SK-N-SH (cell line): ENCODE measurements around the gene SIK2. TPM values are rescaled to one million over a fixed set of nuclear protein-coding genes. Genes with fewer than 3 reads are reported as not detected.

Experiments used
- CTCF ChIA-PET: fragments of 300-600, 350-600 bp; formaldehyde crosslinking; extraction: SDS; loops from one replicate; lab custom pipeline; 2021; lab: Yijun Ruan, JAX
- POLR2A ChIA-PET: fragments of 350-600 bp; sonication (Branson Sonifier 250); formaldehyde crosslinking; extraction: SDS; loops from one replicate; lab custom pipeline; 2020; ENCODE audit warnings: antibody characterized with exemption, inconsistent platforms; lab: Yijun Ruan, JAX
- DNase-seq: peaks from one replicate; pipeline ENCODE4 v3.0.0; 2012
- H2AFZ ChIP-seq: fragments of 200-600 bp; sonication (generic); 2 replicates; pipeline ENCODE4 v1.8.1; 2016; ENCODE audit warnings: antibody characterized with exemption, mild to moderate bottlenecking, low read depth
- H3F3A ChIP-seq: fragments of 200-600 bp; sonication (generic); replicated peaks from 2 replicates; pipeline ENCODE3; 2016; ENCODE audit warnings: antibody characterized with exemption, mild to moderate bottlenecking; ENCODE audit not compliant: insufficient read depth
- H3K27ac ChIP-seq, 2 experiments: fragments of 200-500 bp in 1 of 2; fragments of 200-600 bp in 1 of 2; sonication (Bioruptor generic) in 1 of 2; sonication (generic), shearing (Covaris generic) in 1 of 2; 2 replicates each; pipeline versions ENCODE4 v1.5.1 to v1.6.1; 2014 to 2016; ENCODE audit warnings: low read depth in 2 of 2, inconsistent platforms in 1 of 2, low read length in 1 of 2, mild to moderate bottlenecking in 1 of 2, mixed read lengths in 1 of 2
- H3K27me3 ChIP-seq: fragments of 200-600 bp; sonication (generic), shearing (Covaris generic); 2 replicates; pipeline ENCODE4 v1.6.1; 2016; ENCODE audit warnings: mixed run types; ENCODE audit not compliant: insufficient read depth
- H3K36me3 ChIP-seq, 2 experiments: fragments of 200-500 bp in 1 of 2; fragments of 200-600 bp in 1 of 2; sonication (Bioruptor generic) in 1 of 2; sonication (generic) in 1 of 2; replicated peaks in 1 of 2; 2 replicates each; pipeline versions ENCODE3 to v1.5.1; 2014 to 2016; ENCODE audit warnings: low read length in 1 of 2, mild to moderate bottlenecking in 1 of 2; ENCODE audit not compliant: insufficient read depth in 2 of 2, control insufficient read depth in 1 of 2
- H3K4me1 ChIP-seq, 2 experiments: fragments of 200-500 bp in 1 of 2; fragments of 200-600 bp in 1 of 2; sonication (Bioruptor generic) in 1 of 2; sonication (generic), shearing (Covaris generic) in 1 of 2; 2 replicates each; pipeline versions ENCODE4 v1.5.1 to v1.6.1; 2014 to 2016; ENCODE audit warnings: low read depth in 1 of 2, low read length in 1 of 2, mixed run types in 1 of 2; ENCODE audit not compliant: insufficient read depth in 2 of 2, control insufficient read depth in 1 of 2
- H3K4me2 ChIP-seq: fragments of 200-600 bp; sonication (generic), shearing (Covaris generic); 2 replicates; pipeline ENCODE4 v1.6.1; 2017; ENCODE audit warnings: mixed run types
- H3K4me3 ChIP-seq, 2 experiments: fragments of 200-500 bp in 1 of 2; fragments of 200-600 bp in 1 of 2; sonication (Bioruptor generic) in 1 of 2; sonication (generic), shearing (Covaris generic) in 1 of 2; 2 replicates each; pipeline versions ENCODE4 v1.5.1 to v1.8.1; 2014 to 2016; ENCODE audit warnings: low read depth in 2 of 2, inconsistent platforms in 1 of 2, low read length in 1 of 2, mild to moderate bottlenecking in 1 of 2, mixed read lengths in 1 of 2, moderate library complexity in 1 of 2
- H3K79me2 ChIP-seq: fragments of 200-600 bp; sonication (generic); 2 replicates; pipeline ENCODE4 v1.8.1; 2017; ENCODE audit warnings: mild to moderate bottlenecking; ENCODE audit not compliant: insufficient read depth
- H3K9ac ChIP-seq: fragments of 200-600 bp; sonication (generic); 2 replicates; pipeline ENCODE4 v1.6.1; 2017; ENCODE audit warnings: mixed run types
- H3K9me2 ChIP-seq: fragments of 200-600 bp; sonication (generic); 2 replicates; pipeline ENCODE4 v1.6.1; 2017; ENCODE audit warnings: mixed run types
- H3K9me3 ChIP-seq: fragments of 200-600 bp; sonication (generic); 2 replicates; pipeline ENCODE4 v1.6.1; 2017; ENCODE audit warnings: mixed run types, mild to moderate bottlenecking, moderate library complexity
- H4K20me1 ChIP-seq: fragments of 200-600 bp; sonication (generic); 2 replicates; pipeline ENCODE4 v1.6.1; 2017; ENCODE audit warnings: mild to moderate bottlenecking, mixed run types; ENCODE audit not compliant: insufficient read depth
- EP300 ChIP-seq, 2 experiments: IDR thresholded peaks; 2 replicates each; pipeline versions ENCODE4 v1.4.0 to v1.6.1; 2012; ENCODE audit warnings: borderline replicate concordance in 1 of 2, low read depth in 1 of 2, low read length in 1 of 2
- FOSL2 ChIP-seq: IDR thresholded peaks from 2 replicates; pipeline ENCODE4 v1.4.0; 2012; ENCODE audit warnings: low read depth, mild to moderate bottlenecking, moderate library complexity, borderline replicate concordance
- FOXM1 ChIP-seq: IDR thresholded peaks from 2 replicates; pipeline ENCODE4 v1.4.0; 2012; ENCODE audit warnings: low read depth, mild to moderate bottlenecking
- GABPA ChIP-seq: IDR thresholded peaks from 2 replicates; pipeline ENCODE4 v1.4.0; 2012; ENCODE audit warnings: low read depth, mild to moderate bottlenecking
- IRF3 ChIP-seq: fragments of 150-350 bp; IDR thresholded peaks from 2 replicates; pipeline ENCODE4 v1.6.1; 2016; ENCODE audit warnings: mild to moderate bottlenecking, low read depth, low read length
- JUND ChIP-seq: IDR thresholded peaks from 2 replicates; pipeline ENCODE4 v1.4.0; 2012
- MEF2A ChIP-seq: IDR thresholded peaks from 2 replicates; pipeline ENCODE4 v1.4.0; 2012; ENCODE audit warnings: low read depth, borderline replicate concordance
- NFIC ChIP-seq: IDR thresholded peaks from 2 replicates; pipeline ENCODE4 v1.4.0; 2012; ENCODE audit warnings: borderline replicate concordance
- RAD21 ChIP-seq: IDR thresholded peaks from 2 replicates; pipeline ENCODE4 v1.6.1; 2012; ENCODE audit warnings: mild to moderate bottlenecking, low read length
- SIN3A ChIP-seq: IDR thresholded peaks from 2 replicates; pipeline ENCODE4 v1.6.1; 2012; ENCODE audit warnings: low read depth, mild to moderate bottlenecking, low read length, moderate library complexity, borderline replicate concordance
- SMC3 ChIP-seq: IDR thresholded peaks from 2 replicates; pipeline ENCODE4 v1.6.1; 2012; ENCODE audit warnings: low read depth, low read length, improper control_type of control experiment
- TAF1 ChIP-seq: IDR thresholded peaks from 2 replicates; pipeline ENCODE4 v1.6.1; 2012; ENCODE audit warnings: low read depth, mild to moderate bottlenecking, low read length, moderate library complexity, borderline replicate concordance
- WGBS: methylation state at CpG from one replicate; pipeline ENCODE4 v1.1.6; 2017; ENCODE audit warnings: low lambda C conversion rate; 5-methylcytosine and 5-hydroxymethylcytosine counted together
- polyA plus RNA-seq, 3 experiments: library from polyadenylated mRNA; depleted of rRNA; stranded (reverse); fragments of >200 nt; gene quantifications; 2 replicates each; pipeline ENCODE4 v1.2.3, GENCODE V29; 2012
- TF ChIP-seq, protein P1 (sequence below): fragments of 150-350 bp; IDR thresholded peaks from 2 replicates; pipeline ENCODE4 v1.6.1; 2017; ENCODE audit warnings: antibody characterized with exemption, low read length, low read depth, borderline replicate concordance
- TF ChIP-seq, protein P2 (sequence below): IDR thresholded peaks from 2 replicates; pipeline ENCODE4 v1.6.1; 2012; ENCODE audit warnings: mild to moderate bottlenecking, low read depth, low read length, moderate library complexity

The SIK2 gene
- polyA plus RNA-seq, 1 of the 3 experiments (the other 2 are of a cell fraction), result 8.9 TPM

GRCh38 chr11:111671383-111671782, 69.1 kb downstream of the SIK2 start:
- Histone ChIP-seq H3K9me2 (no peaks in the 10 kb centered on the region), H3K27me3 (no peaks in the 10 kb centered on the region), H3K9ac (no peak overlapping the region), H4K20me1 (peaks cover 9% of the 10 kb centered on the region)
- WGBS, result 100% methylated on average over 1 of the region's 1 CpG
- POLR2A ChIA-PET, result no interaction called here
- no peak for TF ChIP-seq FOXM1
- no peak for TF ChIP-seq FOSL2
- TF ChIP-seq EP300 (IDR thresholded peaks at IDR 0.05; ENCODE audit: borderline replicate concordance in 1 of 2, low read depth in 1 of 2, low read length in 1 of 2), result no peak
- TF ChIP-seq SIN3A, result no peak
- TF ChIP-seq JUND, result no peak
- no peak for TF ChIP-seq MEF2A
- TF ChIP-seq, protein P1, sequence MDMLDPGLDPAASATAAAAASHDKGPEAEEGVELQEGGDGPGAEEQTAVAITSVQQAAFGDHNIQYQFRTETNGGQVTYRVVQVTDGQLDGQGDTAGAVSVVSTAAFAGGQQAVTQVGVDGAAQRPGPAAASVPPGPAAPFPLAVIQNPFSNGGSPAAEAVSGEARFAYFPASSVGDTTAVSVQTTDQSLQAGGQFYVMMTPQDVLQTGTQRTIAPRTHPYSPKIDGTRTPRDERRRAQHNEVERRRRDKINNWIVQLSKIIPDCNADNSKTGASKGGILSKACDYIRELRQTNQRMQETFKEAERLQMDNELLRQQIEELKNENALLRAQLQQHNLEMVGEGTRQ, result no peak
- no peak for TF ChIP-seq RAD21
- TF ChIP-seq NFIC, result no peak
- TF ChIP-seq IRF3, result no peak
- no peak for TF ChIP-seq SMC3
- TF ChIP-seq, protein P2, sequence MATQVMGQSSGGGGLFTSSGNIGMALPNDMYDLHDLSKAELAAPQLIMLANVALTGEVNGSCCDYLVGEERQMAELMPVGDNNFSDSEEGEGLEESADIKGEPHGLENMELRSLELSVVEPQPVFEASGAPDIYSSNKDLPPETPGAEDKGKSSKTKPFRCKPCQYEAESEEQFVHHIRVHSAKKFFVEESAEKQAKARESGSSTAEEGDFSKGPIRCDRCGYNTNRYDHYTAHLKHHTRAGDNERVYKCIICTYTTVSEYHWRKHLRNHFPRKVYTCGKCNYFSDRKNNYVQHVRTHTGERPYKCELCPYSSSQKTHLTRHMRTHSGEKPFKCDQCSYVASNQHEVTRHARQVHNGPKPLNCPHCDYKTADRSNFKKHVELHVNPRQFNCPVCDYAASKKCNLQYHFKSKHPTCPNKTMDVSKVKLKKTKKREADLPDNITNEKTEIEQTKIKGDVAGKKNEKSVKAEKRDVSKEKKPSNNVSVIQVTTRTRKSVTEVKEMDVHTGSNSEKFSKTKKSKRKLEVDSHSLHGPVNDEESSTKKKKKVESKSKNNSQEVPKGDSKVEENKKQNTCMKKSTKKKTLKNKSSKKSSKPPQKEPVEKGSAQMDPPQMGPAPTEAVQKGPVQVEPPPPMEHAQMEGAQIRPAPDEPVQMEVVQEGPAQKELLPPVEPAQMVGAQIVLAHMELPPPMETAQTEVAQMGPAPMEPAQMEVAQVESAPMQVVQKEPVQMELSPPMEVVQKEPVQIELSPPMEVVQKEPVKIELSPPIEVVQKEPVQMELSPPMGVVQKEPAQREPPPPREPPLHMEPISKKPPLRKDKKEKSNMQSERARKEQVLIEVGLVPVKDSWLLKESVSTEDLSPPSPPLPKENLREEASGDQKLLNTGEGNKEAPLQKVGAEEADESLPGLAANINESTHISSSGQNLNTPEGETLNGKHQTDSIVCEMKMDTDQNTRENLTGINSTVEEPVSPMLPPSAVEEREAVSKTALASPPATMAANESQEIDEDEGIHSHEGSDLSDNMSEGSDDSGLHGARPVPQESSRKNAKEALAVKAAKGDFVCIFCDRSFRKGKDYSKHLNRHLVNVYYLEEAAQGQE, result no peak
- TF ChIP-seq TAF1, result no peak
- TF ChIP-seq GABPA, result no peak
- TF ChIP-seq, all 33 proteins: peak for 0
- Histone ChIP-seq H3K27ac (no peak overlapping the region), H3F3A (peaks cover 18% of the 10 kb centered on the region), H3K4me3 (no peak overlapping the region), H2AFZ (no peak overlapping the region), H3K9me3 (no peaks in the 10 kb centered on the region), H3K4me2 (no peak overlapping the region), H3K4me1 (peaks cover 0 to 2% of the 10 kb centered on the region in 2 experiments; a peak in 1 of 4 replicates), H3K79me2 (peaks cover 11% of the 10 kb centered on the region; the same call in 1 of the 2 replicates), H3K36me3 (peaks cover 16 to 20% of the 10 kb centered on the region in 2 experiments)
- DNase-seq, result no peak
- CTCF ChIA-PET, result no interaction called here
